ENCODE data around the gene C1orf226. TPM values are rescaled to one million over a fixed set of nuclear protein-coding genes. Genes with fewer than 3 reads are reported as not detected.
A peak's percentile ranks its signal among the peaks of the same experiment; 100 is the strongest.

Gene C1orf226
- total and polyA plus RNA-seq, 11 donors: 1.6 to 10.8 (median 5.9) TPM

DNA sequence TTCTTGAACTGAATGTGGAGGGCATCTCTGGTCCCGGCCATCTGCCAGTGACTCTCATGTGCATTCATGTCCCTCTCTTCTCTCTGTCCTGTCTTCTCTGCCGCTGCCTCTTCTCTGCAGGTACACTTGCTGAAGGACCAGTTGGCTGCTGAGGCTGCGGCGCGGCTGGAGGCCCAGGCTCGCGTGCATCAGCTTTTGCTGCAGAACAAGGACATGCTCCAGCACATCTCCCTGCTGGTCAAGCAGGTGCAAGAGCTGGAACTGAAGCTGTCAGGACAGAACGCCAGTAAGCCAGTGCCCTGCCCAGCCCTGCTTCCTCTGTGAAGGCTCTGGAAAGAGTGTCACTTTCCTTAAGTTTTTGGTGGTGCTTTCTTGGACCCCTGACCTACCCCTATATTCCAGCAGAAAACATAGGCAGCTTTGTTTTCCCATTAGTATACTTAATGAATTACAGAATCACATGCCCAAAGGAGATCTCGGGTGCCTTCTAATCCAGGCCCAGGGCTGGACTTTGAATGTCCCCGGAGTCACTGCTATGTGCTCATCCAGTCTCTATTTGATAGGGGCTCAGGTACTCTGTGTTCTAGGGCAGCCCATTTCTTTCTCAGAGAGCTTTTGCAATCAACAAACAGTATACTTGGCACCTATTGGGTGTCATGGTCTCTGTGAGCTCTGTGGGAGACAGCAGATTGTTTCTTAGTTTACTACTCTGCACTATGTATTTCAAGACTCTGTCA, 16.1 kb upstream of the C1orf226 start:
- Histone ChIP-seq H3K36me3 (peaks cover 0 to 7% (median 0%) of the 10 kb centered on the region in 9 donors), H3K4me3 (no peak overlapping the region), H3K4me1 (no peaks in the 10 kb centered on the region), H3K27ac (no peak overlapping the region), H3K9me3 (no peaks in the 10 kb centered on the region), H3K27me3 (no peaks in the 10 kb centered on the region)
- 91 to 97% (median 95%) methylated on average over 10 of the region's 10 CpGs for WGBS, 4 donors
- no peak for TF ChIP-seq POLR2A (IDR thresholded peaks at IDR 0.05)
- TF ChIP-seq CTCF (IDR thresholded peaks at IDR 0.05): no peak
- intact Hi-C loops (cut with DNase I): no loop called here
- ATAC-seq (no peak), DNase-seq (no peak)

- H3K4me1 ChIP-seq: no peaks in the 10 kb centered on the region
- H3K9me3 ChIP-seq: no peaks in the 10 kb centered on the region
- peaks cover 0 to 7% (median 0%) of the 10 kb centered on the region in 9 donors for H3K36me3 ChIP-seq
- H3K27me3 ChIP-seq: no peaks in the 10 kb centered on the region
- intact Hi-C loops (cut with DNase I): no loop called here
- no peak for ATAC-seq
- 72 to 75% (median 73%) methylated on average over 4 of the region's 4 CpGs for WGBS, 4 donors
- H3K4me3 ChIP-seq: no peak overlapping the region
- TF ChIP-seq POLR2A (IDR thresholded peaks at IDR 0.05) (no peak), CTCF (IDR thresholded peaks at IDR 0.05) (no peak)
- no peak overlapping the region for H3K27ac ChIP-seq
- no peak for DNase-seq
Observed at GRCh38 chr1:162366149-162366548, 15.4 kb upstream of the C1orf226 start.

GRCh38 chr1:162366671-162367070, 14.9 kb upstream of the C1orf226 start:
- 83 to 86% (median 85%) methylated on average over 9 of the region's 9 CpGs for WGBS, 4 donors
- Histone ChIP-seq H3K27me3 (no peaks in the 10 kb centered on the region), H3K27ac (no peak overlapping the region), H3K36me3 (peaks cover 0 to 7% (median 0%) of the 10 kb centered on the region in 9 donors), H3K4me1 (no peaks in the 10 kb centered on the region), H3K4me3 (peak overlapping the region in 8 of 12 donors; percentile 28 to 56 (median 48)), H3K9me3 (no peaks in the 10 kb centered on the region)
- intact Hi-C loops (cut with DNase I): no loop called here
- TF ChIP-seq POLR2A (IDR thresholded peaks at IDR 0.05): no peak
- TF ChIP-seq CTCF (IDR thresholded peaks at IDR 0.05): no peak
- DNase-seq (no peak), ATAC-seq (peak in 3 of 4 donors; percentile 18 to 28 (median 26))

DNA sequence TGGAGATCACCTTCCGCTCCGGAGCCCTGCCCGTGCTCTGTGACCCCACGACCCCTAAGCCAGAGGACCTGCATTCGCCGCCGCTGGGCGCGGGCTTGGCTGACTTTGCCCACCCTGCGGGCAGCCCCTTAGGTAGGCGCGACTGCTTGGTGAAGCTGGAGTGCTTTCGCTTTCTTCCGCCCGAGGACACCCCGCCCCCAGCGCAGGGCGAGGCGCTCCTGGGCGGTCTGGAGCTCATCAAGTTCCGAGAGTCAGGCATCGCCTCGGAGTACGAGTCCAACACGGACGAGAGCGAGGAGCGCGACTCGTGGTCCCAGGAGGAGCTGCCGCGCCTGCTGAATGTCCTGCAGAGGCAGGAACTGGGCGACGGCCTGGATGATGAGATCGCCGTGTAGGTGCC, 14.5 kb upstream of the C1orf226 start:
- Histone ChIP-seq H3K36me3 (peaks cover 0 to 7% (median 0%) of the 10 kb centered on the region in 9 donors), H3K27me3 (no peaks in the 10 kb centered on the region), H3K4me1 (peaks cover 0 to 1% (median 0%) of the 10 kb centered on the region in 12 donors), H3K27ac (no peak overlapping the region), H3K9me3 (no peaks in the 10 kb centered on the region), H3K4me3 (peak overlapping the region in 8 of 12 donors; percentile 28 to 56 (median 48))
- no peak for TF ChIP-seq CTCF (IDR thresholded peaks at IDR 0.05)
- no peak for TF ChIP-seq POLR2A (IDR thresholded peaks at IDR 0.05)
- peak in 1 of 5 donors; percentile 32 for DNase-seq
- peak in 3 of 4 donors; percentile 41 to 57 (median 49) for ATAC-seq
- intact Hi-C loops (cut with DNase I): no loop called here
- 76 to 97% (median 79%) methylated on average over 36 of the region's 36 CpGs for WGBS, 4 donors

Data from heart left ventricle (tissue), 16 donors.